GM12878 (cell line): Measurements from ENCODE around the gene IPPK. TPM values are rescaled to one million over a fixed set of nuclear protein-coding genes. Genes with fewer than 3 reads are reported as not detected.

Experiments used
- ATAC-seq: fragments of 200-7000 bp; cut with Tn5 transposase; 3 replicates; pipeline ENCODE4 v1.9.1; 2020; ENCODE audit warnings: mild to moderate bottlenecking, moderate library complexity
- BruUV-seq: library from RNA; stranded (reverse); fragments of 400-500 nt; replicated peaks from 2 replicates; lab custom pipeline; 2021; lab: Mats Ljungman, UMichigan
- CTCF ChIA-PET: fragments of 300-600 bp; sonication (Branson Sonifier 250); formaldehyde crosslinking; extraction: SDS; loops from one replicate; lab custom pipeline; 2021; ENCODE audit warnings: inconsistent platforms; lab: Yijun Ruan, JAX
- POLR2A ChIA-PET: fragments of 350-600 bp; formaldehyde crosslinking; extraction: SDS; loops from one replicate; lab custom pipeline; 2021; ENCODE audit warnings: inconsistent platforms; lab: Charles Lee
- RAD21 ChIA-PET: fragments of 300-600 bp; sonication (Branson Sonifier 250); formaldehyde crosslinking; loops from one replicate; lab custom pipeline; 2023; ENCODE audit warnings: antibody characterized with exemption; ENCODE audit not compliant: unreplicated experiment; lab: Charles Lee
- SMC1A ChIA-PET: fragments of 300-600 bp; sonication (Branson Sonifier 250); formaldehyde crosslinking; loops from one replicate; lab custom pipeline; 2023; ENCODE audit not compliant: unreplicated experiment, uncharacterized antibody; lab: Charles Lee
- DNase-seq: peaks from one replicate; pipeline ENCODE4 v3.0.0-alpha.2; 2011; ENCODE audit warnings: low read depth, low spot score
- FAIRE-seq: peaks from 3 replicates; lab custom pipeline; 2011; peaks lifted over from hg19 to GRCh38; lab: Jason Lieb, UNC
- H2AFZ ChIP-seq: 2 replicates; pipeline ENCODE4 v1.6.0; 2011; ENCODE audit warnings: low read depth, low read length, control low read depth; ENCODE audit not compliant: control insufficient read depth
- H3K27ac ChIP-seq: 2 replicates; pipeline ENCODE4 v1.5.1; 2011; ENCODE audit warnings: control low read depth; ENCODE audit not compliant: control insufficient read depth, insufficient read depth
- H3K27me3 ChIP-seq, 2 experiments: replicated peaks in 1 of 2; 2 replicates each; pipeline versions ENCODE4 v1.6.0 to v1.6.1; 2011; ENCODE audit warnings: low read length in 1 of 2; ENCODE audit not compliant: control insufficient read depth in 2 of 2, insufficient read depth in 2 of 2
- H3K36me3 ChIP-seq, 2 experiments: 2 replicates each; pipeline ENCODE4 v1.5.1; 2011; ENCODE audit warnings: low read length in 1 of 2; ENCODE audit not compliant: control insufficient read depth in 2 of 2, insufficient read depth in 2 of 2
- H3K4me1 ChIP-seq: 2 replicates; pipeline ENCODE4 v1.6.1; 2011; ENCODE audit warnings: mild to moderate bottlenecking, low read length, moderate library complexity, mixed read lengths; ENCODE audit not compliant: control insufficient read depth, insufficient read depth
- H3K4me2 ChIP-seq: 2 replicates; pipeline ENCODE4 v1.6.0; 2011; ENCODE audit warnings: control low read depth; ENCODE audit not compliant: control insufficient read depth, insufficient read depth
- H3K4me3 ChIP-seq: fragments of 200-600 bp; sonication (generic); 2 replicates; pipeline ENCODE4 v1.5.1; 2016
- H3K79me2 ChIP-seq: 2 replicates; pipeline ENCODE4 v1.6.0; 2011; ENCODE audit warnings: low read length; ENCODE audit not compliant: control insufficient read depth, insufficient read depth
- H3K9ac ChIP-seq: 2 replicates; pipeline ENCODE4 v1.8.0; 2011; ENCODE audit warnings: low read length, control low read depth, mixed read lengths; ENCODE audit not compliant: control insufficient read depth, insufficient read depth
- H3K9me3 ChIP-seq: replicated peaks from 3 replicates; pipeline ENCODE4 v1.5.1; 2011; ENCODE audit warnings: mild to moderate bottlenecking, low read length; ENCODE audit not compliant: control insufficient read depth, insufficient read depth
- H4K20me1 ChIP-seq: 2 replicates; pipeline ENCODE4 v1.6.0; 2011; ENCODE audit not compliant: control insufficient read depth, insufficient read depth
- ATF3 ChIP-seq: IDR thresholded peaks from 2 replicates; pipeline ENCODE4 v1.6.1; 2011; ENCODE audit warnings: low read depth, mild to moderate bottlenecking, low read length, moderate library complexity, borderline replicate concordance; ENCODE audit errors: extremely low read depth
- BACH1 ChIP-seq: fragments of 450-650 bp; IDR thresholded peaks from 2 replicates; pipeline ENCODE4 v1.6.1; 2017; ENCODE audit warnings: mild to moderate bottlenecking, borderline replicate concordance
- CBX3 ChIP-seq: fragments of 200-600 bp; sonication (generic); IDR thresholded peaks from 2 replicates; pipeline ENCODE4 v1.6.1; 2016; ENCODE audit warnings: low read depth, borderline replicate concordance
- CREM ChIP-seq: IDR thresholded peaks from 2 replicates; pipeline ENCODE4 v1.6.1; 2014; ENCODE audit warnings: antibody characterized with exemption, low read depth
- GABPA ChIP-seq: IDR thresholded peaks from 2 replicates; pipeline ENCODE4 v1.6.1; 2014; ENCODE audit warnings: antibody characterized with exemption, low read depth, mild to moderate bottlenecking, inconsistent platforms
- HDGF ChIP-seq: fragments of 450-650 bp; IDR thresholded peaks from 2 replicates; pipeline ENCODE4 v1.6.1; 2016; ENCODE audit warnings: antibody characterized with exemption
- IKZF2 ChIP-seq, 2 experiments: fragments of 450-650 bp; IDR thresholded peaks; 2 replicates each; pipeline ENCODE4 v1.6.1; 2017; ENCODE audit warnings: mild to moderate bottlenecking in 2 of 2, moderate library complexity in 2 of 2
- MEF2A ChIP-seq: IDR thresholded peaks from 2 replicates; pipeline ENCODE4 v1.6.1; 2011; ENCODE audit warnings: low read depth, mild to moderate bottlenecking, low read length, moderate library complexity; ENCODE audit not compliant: insufficient read depth
- MEF2B ChIP-seq: fragments of 450-650 bp; IDR thresholded peaks from 2 replicates; pipeline ENCODE4 v1.6.1; 2018; ENCODE audit warnings: mild to moderate bottlenecking, moderate library complexity; ENCODE audit not compliant: partially characterized antibody, poor library complexity, severe bottlenecking
- MTA2 ChIP-seq: fragments of 450-650 bp; IDR thresholded peaks from 2 replicates; pipeline ENCODE4 v1.6.1; 2016; ENCODE audit warnings: low read depth, mild to moderate bottlenecking, moderate library complexity
- NBN ChIP-seq: fragments of 450-650 bp; IDR thresholded peaks from 2 replicates; pipeline ENCODE4 v1.6.1; 2016
- NR2C2 ChIP-seq: IDR thresholded peaks from 2 replicates; pipeline ENCODE4 v1.6.1; 2011; ENCODE audit warnings: borderline replicate concordance, low read depth; ENCODE audit not compliant: control insufficient read depth, insufficient read length
- RB1 ChIP-seq: fragments of 450-650 bp; formaldehyde crosslinking; IDR thresholded peaks from 2 replicates; pipeline ENCODE4 v1.6.1; 2017; ENCODE audit warnings: mild to moderate bottlenecking, borderline replicate concordance
- REST ChIP-seq: IDR thresholded peaks from 2 replicates; pipeline ENCODE4 v1.6.1; 2012; ENCODE audit warnings: mild to moderate bottlenecking, low read depth, low read length
- SIN3A ChIP-seq: IDR thresholded peaks from 2 replicates; pipeline ENCODE4 v1.6.1; 2012; ENCODE audit warnings: low read depth, low read length, improper control_type of control experiment
- SREBF2 ChIP-seq: IDR thresholded peaks from 2 replicates; pipeline ENCODE4 v1.6.1; 2012; ENCODE audit warnings: mild to moderate bottlenecking, low read length
- STAT3 ChIP-seq: IDR thresholded peaks from 2 replicates; pipeline ENCODE4 v1.6.1; 2011; ENCODE audit warnings: low read depth, low read length, improper control_type of control experiment
- ZBTB33 ChIP-seq: fragments of 450-650 bp; IDR thresholded peaks from 2 replicates; pipeline ENCODE4 v1.6.1; 2017; ENCODE audit warnings: mild to moderate bottlenecking
- WGBS: methylation state at CpG from one replicate; pipeline ENCODE4 v1.1.6; 2016; ENCODE audit warnings: low lambda C conversion rate; ENCODE audit not compliant: insufficient replicate concordance, insufficient coverage; ENCODE audit errors: missing lambda C conversion rate; 5-methylcytosine and 5-hydroxymethylcytosine counted together
- in situ Hi-C: fragments of 300-500 bp; cut with MboI; formaldehyde crosslinking; loops from 9 replicates; pipeline ENCODE4 v1.14.3; 2018; ENCODE audit warnings: mixed read lengths
- intact Hi-C: fragments of 100-400 bp; cut with micrococcal nuclease; formaldehyde crosslinking; loops from one replicate; pipeline ENCODE4 v1.14.2; 2022; ENCODE audit not compliant: unreplicated experiment
- polyA plus RNA-seq, 11 experiments: library from polyadenylated mRNA; depleted of rRNA in 4 of 11; unstranded in 6 of 11; stranded (reverse) in 5 of 11; fragments of >200 nt; fragmentation: Nextera tagmentation in 4 of 11; fragmentation: Illumina TruSeq in 1 of 11; extraction: Ambion mirVana in 4 of 11; extraction: Trizol in 1 of 11; gene quantifications; 1 replicate in 1 of 11; 2 replicates in 10 of 11; pipeline versions ENCODE4 v1.2.1 to v1.2.3, GENCODE V29; 2011 to 2016; ENCODE audit warnings: inconsistent platforms in 2 of 11, missing spikeins in 2 of 11, low read depth in 1 of 11
- total RNA-seq, 4 experiments: library from RNA; depleted of rRNA in 3 of 4; stranded (reverse); fragments of >200 nt in 3 of 4; fragmentation: Illumina TruSeq in 1 of 4; extraction: Trizol in 1 of 4; gene quantifications; 2 replicates each; pipeline versions ENCODE4 v1.2.1 to v1.2.3, GENCODE V29; 2013 to 2021

The IPPK gene
- total and polyA plus RNA-seq, 10 of the 15 experiments (the other 5 are each of a cell fraction or from before 2014, with no cell fraction given), result 2.1 to 22.1 (median 11.4) TPM

GRCh38 chr9:92647671-92648473 lies 22.1 kb downstream of the IPPK start:
- ChIA-PET RAD21 (interaction anchor here (1.0 kb wide), 1 partner anchor 509 kb away, joined by 3 read pairs; no protein-coding TSS in a partner anchor), CTCF (interaction anchor here (1.0 kb wide), 1 partner anchor 50 kb away, joined by 3 read pairs; no protein-coding TSS in a partner anchor), SMC1A (interaction anchor here (0.7 kb wide), 1 partner anchor 320 kb away, joined by 3 read pairs; no protein-coding TSS in a partner anchor), POLR2A (no interaction called here)
- Histone ChIP-seq H3K9ac (no peak overlapping the region), H2AFZ (no peak overlapping the region), H3K4me3 (no peak overlapping the region), H3K27ac (no peak overlapping the region), H3K27me3 (no peaks in the 10 kb centered on the region), H4K20me1 (no peaks in the 10 kb centered on the region), H3K36me3 (peaks cover 14 to 29% of the 10 kb centered on the region in 2 experiments), H3K4me1 (no peaks in the 10 kb centered on the region), H3K9me3 (no peaks in the 10 kb centered on the region; the same call in 2 of the 3 replicates), H3K4me2 (no peak overlapping the region), H3K79me2 (no peaks in the 10 kb centered on the region)
- WGBS, result 90% methylated on average over 11 of the region's 11 CpGs
- DNase-seq (no peak), ATAC-seq (no peak), FAIRE-seq (no peak)
- no peak for TF ChIP-seq ATF3
- no peak for TF ChIP-seq MEF2B
- no peak for TF ChIP-seq CREM
- TF ChIP-seq NR2C2, result no peak
- no peak for TF ChIP-seq MEF2A
- TF ChIP-seq SREBF2, result no peak
- TF ChIP-seq NBN, result no peak
- no peak for TF ChIP-seq BACH1
- TF ChIP-seq RB1, result no peak
- TF ChIP-seq SIN3A, result no peak
- no peak for TF ChIP-seq CBX3
- TF ChIP-seq IKZF2 (IDR thresholded peaks at IDR 0.05), result no peak
- TF ChIP-seq HDGF, result no peak
- no peak for TF ChIP-seq ZBTB33
- no peak for TF ChIP-seq STAT3
- TF ChIP-seq REST, result no peak
- no peak for TF ChIP-seq GABPA
- TF ChIP-seq MTA2, result no peak
- intact Hi-C loops (no loop called here), in situ Hi-C loops (no loop called here)
- BruUV-seq, result no TSS peak
